HepG2 (cell line): ENCODE results near the gene DDX59. TPM values are rescaled to one million over a fixed set of nuclear protein-coding genes. Genes with fewer than 3 reads are reported as not detected.

Experiments
- ATF7 ChIP-seq, 2 experiments: fragments of 450-650 bp in 1 of 2; sonication (generic) in 1 of 2; formaldehyde crosslinking in 1 of 2; IDR thresholded peaks; 2 replicates each; pipeline versions ENCODE4 v1.4.0 to v1.6.1; 2016 to 2020; ENCODE audit warnings: antibody characterized with exemption in 1 of 2, mild to moderate bottlenecking in 1 of 2, missing genetic modification reagents in 1 of 2
- ELF4 ChIP-seq: sonication (generic); formaldehyde crosslinking; IDR thresholded peaks from 2 replicates; pipeline ENCODE4 v1.5.0; 2020; ENCODE audit warnings: missing genetic modification reagents, mild to moderate bottlenecking, moderate library complexity, borderline replicate concordance
- FOXK1 ChIP-seq: sonication (generic); formaldehyde crosslinking; IDR thresholded peaks from 2 replicates; pipeline ENCODE4 v1.4.0; 2020; ENCODE audit warnings: low read depth, missing genetic modification reagents, borderline replicate concordance
- FOXM1 ChIP-seq: sonication (generic); formaldehyde crosslinking; IDR thresholded peaks from 2 replicates; pipeline ENCODE4 v1.5.0; 2020; ENCODE audit warnings: missing genetic modification reagents
- KLF11 ChIP-seq: IDR thresholded peaks from 2 replicates; pipeline ENCODE4 v1.6.1; 2016; ENCODE audit warnings: missing compliant biosample characterization
- MAFK ChIP-seq, 2 experiments: IDR thresholded peaks in 1 of 2; conservative IDR thresholded peaks in 1 of 2; 2 replicates each; pipeline ENCODE4 v1.6.1; 2011; ENCODE audit warnings: improper control_type of control experiment in 2 of 2, low read length in 2 of 2
- MED1 ChIP-seq: sonication (generic); formaldehyde crosslinking; IDR thresholded peaks from 2 replicates; pipeline ENCODE4 v1.4.0; 2020; ENCODE audit warnings: missing genetic modification reagents
- MLX ChIP-seq: IDR thresholded peaks from 2 replicates; pipeline ENCODE4 v1.6.1; 2016
- NFYC ChIP-seq: IDR thresholded peaks from 2 replicates; pipeline ENCODE4 v1.6.1; 2016; ENCODE audit warnings: missing genetic modification reagents, missing compliant biosample characterization
- ZNF569 ChIP-seq: sonication (generic); formaldehyde crosslinking; IDR thresholded peaks from 2 replicates; pipeline ENCODE4 v1.5.0; 2020; ENCODE audit warnings: mild to moderate bottlenecking, missing genetic modification reagents, moderate library complexity, borderline replicate concordance
- ZNF691 ChIP-seq: sonication (generic); formaldehyde crosslinking; IDR thresholded peaks from 2 replicates; pipeline ENCODE4 v1.4.0; 2020; ENCODE audit warnings: missing genetic modification reagents, low read depth, mild to moderate bottlenecking, borderline replicate concordance
- ZNF792 ChIP-seq: IDR thresholded peaks from 2 replicates; pipeline ENCODE4 v1.6.1; 2016
- ZXDC ChIP-seq: sonication (generic); formaldehyde crosslinking; IDR thresholded peaks from 2 replicates; pipeline ENCODE4 v1.5.0; 2020; ENCODE audit warnings: mild to moderate bottlenecking, missing genetic modification reagents
- polyA plus RNA-seq, 8 experiments: library from polyadenylated mRNA; depleted of rRNA in 3 of 8; stranded (reverse) in 7 of 8; unstranded in 1 of 8; fragments of >200 nt; fragmentation: Illumina TruSeq in 4 of 8; extraction: Trizol in 4 of 8; gene quantifications; 2 replicates each; pipeline versions ENCODE4 v1.2.1 to v1.2.3, GENCODE V29; 2011 to 2016; ENCODE audit warnings: low read depth in 4 of 8, missing spikeins in 1 of 8, mixed read lengths in 1 of 8; ENCODE audit not compliant: insufficient read depth in 1 of 8
- total RNA-seq, 5 experiments: library from RNA; depleted of rRNA; stranded (reverse); fragments of >200 nt; fragmentation: Illumina TruSeq; extraction: Trizol; gene quantifications; 2 replicates each; pipeline ENCODE4 v1.2.3, GENCODE V29; 2016; ENCODE audit warnings: low read depth in 1 of 5
- TF ChIP-seq, protein P1 (sequence below), 2 experiments: sonication (generic) in 1 of 2; formaldehyde crosslinking in 1 of 2; IDR thresholded peaks; 2 replicates each; pipeline versions ENCODE4 v1.5.1 to v1.6.1; 2011 to 2020; ENCODE audit warnings: borderline replicate concordance in 1 of 2, low read depth in 1 of 2, low read length in 1 of 2, mild to moderate bottlenecking in 1 of 2, missing genetic modification reagents in 1 of 2, moderate library complexity in 1 of 2
- TF ChIP-seq, protein P2 (sequence below): sonication (generic); formaldehyde crosslinking; conservative IDR thresholded peaks from 2 replicates; pipeline ENCODE4 v1.8.0; 2022; ENCODE audit warnings: missing genetic modification reagents

The DDX59 gene
- total and polyA plus RNA-seq, 2 of the 13 experiments (the other 11 are each of a cell fraction or from before 2014, with no cell fraction given) = 12.1 to 14.8 TPM

- TF ChIP-seq ZNF569 (CRISPR knock-in tag) (no peak), MAFK (conservative IDR thresholded peaks at IDR 0.05 in 1 of 2, IDR thresholded peaks at IDR 0.05 in 1 of 2; ENCODE audit: low read length in 2 of 2) (no peak), FOXM1 (CRISPR knock-in tag) (no peak), ZNF691 (CRISPR knock-in tag) (0 out of 2 replicates have a peak, but pooled peaks have one; percentile 36), ATF7 (IDR thresholded peaks at IDR 0.05) (no peak), ATF7 (CRISPR knock-in tag; IDR thresholded peaks at IDR 0.05) (no peak), NFYC (CRISPR knock-in tag) (peak; percentile 97), KLF11 (CRISPR knock-in tag) (peak; percentile 67; the same call in 1 of the 2 replicates), ZNF792 (CRISPR knock-in tag) (no peak), ZXDC (CRISPR knock-in tag) (no peak), ELF4 (peak; percentile 80; the same call in 1 of the 2 replicates), FOXK1 (peak; percentile 71; the same call in 1 of the 2 replicates), MLX (CRISPR knock-in tag) (0 out of 2 replicates have a peak, but pooled peaks have one; percentile 23), MED1 (CRISPR knock-in tag) (no peak)
- TF ChIP-seq, protein P1, sequence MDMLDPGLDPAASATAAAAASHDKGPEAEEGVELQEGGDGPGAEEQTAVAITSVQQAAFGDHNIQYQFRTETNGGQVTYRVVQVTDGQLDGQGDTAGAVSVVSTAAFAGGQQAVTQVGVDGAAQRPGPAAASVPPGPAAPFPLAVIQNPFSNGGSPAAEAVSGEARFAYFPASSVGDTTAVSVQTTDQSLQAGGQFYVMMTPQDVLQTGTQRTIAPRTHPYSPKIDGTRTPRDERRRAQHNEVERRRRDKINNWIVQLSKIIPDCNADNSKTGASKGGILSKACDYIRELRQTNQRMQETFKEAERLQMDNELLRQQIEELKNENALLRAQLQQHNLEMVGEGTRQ (IDR thresholded peaks at IDR 0.05; ENCODE audit: low read depth, low read length) = no peak
- TF ChIP-seq, protein P1 (CRISPR knock-in tag; IDR thresholded peaks at IDR 0.05; ENCODE audit: borderline replicate concordance) = no peak
- TF ChIP-seq, protein P2, sequence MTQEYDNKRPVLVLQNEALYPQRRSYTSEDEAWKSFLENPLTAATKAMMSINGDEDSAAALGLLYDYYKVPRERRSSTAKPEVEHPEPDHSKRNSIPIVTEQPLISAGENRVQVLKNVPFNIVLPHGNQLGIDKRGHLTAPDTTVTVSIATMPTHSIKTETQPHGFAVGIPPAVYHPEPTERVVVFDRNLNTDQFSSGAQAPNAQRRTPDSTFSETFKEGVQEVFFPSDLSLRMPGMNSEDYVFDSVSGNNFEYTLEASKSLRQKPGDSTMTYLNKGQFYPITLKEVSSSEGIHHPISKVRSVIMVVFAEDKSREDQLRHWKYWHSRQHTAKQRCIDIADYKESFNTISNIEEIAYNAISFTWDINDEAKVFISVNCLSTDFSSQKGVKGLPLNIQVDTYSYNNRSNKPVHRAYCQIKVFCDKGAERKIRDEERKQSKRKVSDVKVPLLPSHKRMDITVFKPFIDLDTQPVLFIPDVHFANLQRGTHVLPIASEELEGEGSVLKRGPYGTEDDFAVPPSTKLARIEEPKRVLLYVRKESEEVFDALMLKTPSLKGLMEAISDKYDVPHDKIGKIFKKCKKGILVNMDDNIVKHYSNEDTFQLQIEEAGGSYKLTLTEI (CRISPR knock-in tag) = no peak
These were observed 49.2 kb downstream of the DDX59 start, which contains the start of gene KIF14 (continued) for GRCh38 chr1:200620273-200621131.
